HepG2 (cell line): Measurements from ENCODE around the gene CBX2. TPM values are rescaled to one million over a fixed set of nuclear protein-coding genes. Genes with fewer than 3 reads are reported as not detected.

Experiments used
- CREB1 ChIP-seq, 2 experiments: fragments of 450-650 bp in 1 of 2; IDR thresholded peaks; 2 replicates each; pipeline ENCODE4 v1.6.1; 2016 to 2017; ENCODE audit warnings: control low read depth in 1 of 2, mild to moderate bottlenecking in 1 of 2, missing compliant biosample characterization in 1 of 2, missing genetic modification characterization in 1 of 2
- HES4 ChIP-seq: sonication (generic); formaldehyde crosslinking; IDR thresholded peaks from 2 replicates; pipeline ENCODE4 v1.9.0; 2021; ENCODE audit warnings: mild to moderate bottlenecking, missing genetic modification reagents, borderline replicate concordance
- HNF4A ChIP-seq: sonication (generic); formaldehyde crosslinking; IDR thresholded peaks from 2 replicates; pipeline ENCODE4 v1.4.0; 2020; ENCODE audit warnings: missing genetic modification reagents
- IRF2 ChIP-seq: IDR thresholded peaks from 2 replicates; pipeline ENCODE4 v1.6.1; 2018; ENCODE audit warnings: missing genetic modification reagents, missing compliant biosample characterization
- MAZ ChIP-seq, 2 experiments: sonication (generic) in 1 of 2; formaldehyde crosslinking in 1 of 2; IDR thresholded peaks; 2 replicates each; pipeline versions ENCODE4 v1.5.0 to v1.6.1; 2012 to 2020; ENCODE audit warnings: low read depth in 2 of 2, mild to moderate bottlenecking in 2 of 2, borderline replicate concordance in 1 of 2, improper control_type of control experiment in 1 of 2, low read length in 1 of 2, missing genetic modification reagents in 1 of 2, moderate library complexity in 1 of 2
- MXD3 ChIP-seq: IDR thresholded peaks from 2 replicates; pipeline ENCODE4 v1.6.1; 2016; ENCODE audit warnings: mild to moderate bottlenecking, missing biosample characterization, missing genetic modification reagents
- NR1H2 ChIP-seq: sonication (generic); formaldehyde crosslinking; IDR thresholded peaks from 2 replicates; pipeline ENCODE4 v1.8.1; 2022; ENCODE audit warnings: low read depth, missing genetic modification reagents, borderline replicate concordance
- PHB2 ChIP-seq: fragments of 450-650 bp; IDR thresholded peaks from 2 replicates; pipeline ENCODE4 v1.6.1; 2018; ENCODE audit not compliant: partially characterized antibody
- ZBTB4 ChIP-seq: sonication (generic); formaldehyde crosslinking; IDR thresholded peaks from 2 replicates; pipeline ENCODE4 v1.4.0; 2020; ENCODE audit warnings: missing genetic modification reagents, mild to moderate bottlenecking, borderline replicate concordance
- ZBTB7A ChIP-seq: sonication (generic); formaldehyde crosslinking; IDR thresholded peaks from 2 replicates; pipeline ENCODE4 v1.8.0; 2022; ENCODE audit warnings: mild to moderate bottlenecking, missing genetic modification reagents
- ZFY ChIP-seq: sonication (generic); formaldehyde crosslinking; IDR thresholded peaks from 2 replicates; pipeline ENCODE4 v1.4.0; 2020; ENCODE audit warnings: missing genetic modification reagents
- ZMAT3 ChIP-seq: sonication (generic); formaldehyde crosslinking; conservative IDR thresholded peaks from 2 replicates; pipeline ENCODE4 v1.7.0; 2021; ENCODE audit warnings: missing genetic modification reagents
- ZNF512B ChIP-seq: sonication (generic); formaldehyde crosslinking; IDR thresholded peaks from 2 replicates; pipeline ENCODE4 v1.5.1; 2020; ENCODE audit warnings: missing genetic modification reagents, mild to moderate bottlenecking, borderline replicate concordance
- ZNF616 ChIP-seq: sonication (generic); formaldehyde crosslinking; IDR thresholded peaks from 2 replicates; pipeline ENCODE4 v1.5.0; 2020; ENCODE audit warnings: low read depth, mild to moderate bottlenecking, missing genetic modification reagents
- ZNF710 ChIP-seq: sonication (generic); formaldehyde crosslinking; IDR thresholded peaks from 2 replicates; pipeline ENCODE4 v1.5.0; 2020; ENCODE audit warnings: mild to moderate bottlenecking, missing genetic modification reagents, borderline replicate concordance
- ZSCAN20 ChIP-seq: sonication (generic); formaldehyde crosslinking; IDR thresholded peaks from 2 replicates; pipeline ENCODE4 v1.4.0; 2020; ENCODE audit warnings: missing genetic modification reagents, mild to moderate bottlenecking, borderline replicate concordance
- polyA plus RNA-seq, 8 experiments: library from polyadenylated mRNA; depleted of rRNA in 3 of 8; stranded (reverse) in 7 of 8; unstranded in 1 of 8; fragments of >200 nt; fragmentation: Illumina TruSeq in 4 of 8; extraction: Trizol in 4 of 8; gene quantifications; 2 replicates each; pipeline versions ENCODE4 v1.2.1 to v1.2.3, GENCODE V29; 2011 to 2016; ENCODE audit warnings: low read depth in 4 of 8, missing spikeins in 1 of 8, mixed read lengths in 1 of 8; ENCODE audit not compliant: insufficient read depth in 1 of 8
- total RNA-seq, 5 experiments: library from RNA; depleted of rRNA; stranded (reverse); fragments of >200 nt; fragmentation: Illumina TruSeq; extraction: Trizol; gene quantifications; 2 replicates each; pipeline ENCODE4 v1.2.3, GENCODE V29; 2016; ENCODE audit warnings: low read depth in 1 of 5

Gene CBX2
- total and polyA plus RNA-seq, 2 of the 13 experiments (the other 11 are each of a cell fraction or from before 2014, with no cell fraction given): 14.5 to 31.1 TPM

- no peak for TF ChIP-seq ZBTB4 (CRISPR knock-in tag)
- no peak for TF ChIP-seq MAZ (IDR thresholded peaks at IDR 0.05; ENCODE audit: borderline replicate concordance, low read depth, low read length)
- TF ChIP-seq MAZ (CRISPR knock-in tag; IDR thresholded peaks at IDR 0.05; ENCODE audit: low read depth): no peak
- TF ChIP-seq ZSCAN20 (CRISPR knock-in tag): no peak
- no peak for TF ChIP-seq NR1H2 (CRISPR knock-in tag)
- TF ChIP-seq ZFY (CRISPR knock-in tag): no peak
- TF ChIP-seq ZNF710 (CRISPR knock-in tag): no peak
- TF ChIP-seq HES4 (CRISPR knock-in tag): no peak
- peak; percentile 70; the same call in 1 of the 2 replicates for TF ChIP-seq HNF4A (CRISPR knock-in tag)
- TF ChIP-seq ZBTB7A (CRISPR knock-in tag): peak; percentile 73; the same call in 1 of the 2 replicates
- no peak for TF ChIP-seq PHB2
- no peak for TF ChIP-seq MXD3
- no peak for TF ChIP-seq ZMAT3
- no peak for TF ChIP-seq ZNF512B (CRISPR knock-in tag)
- TF ChIP-seq ZNF616: no peak
- TF ChIP-seq IRF2 (CRISPR knock-in tag): 0 out of 2 replicates have a peak, but pooled peaks have one; percentile 39
- peak; percentile 85 for TF ChIP-seq CREB1 (IDR thresholded peaks at IDR 0.05)
- no peak; the same call in 1 of the 2 replicates for TF ChIP-seq CREB1 (CRISPR knock-in tag; IDR thresholded peaks at IDR 0.05)
These were observed 47.1 kb downstream of the CBX2 start (continued) for GRCh38 chr17:79824893-79825579.
